Measurements from ENCODE around the gene CDNF. TPM values are rescaled to one million over a fixed set of nuclear protein-coding genes. Genes with fewer than 3 reads are reported as not detected.

Gene CDNF
- polyA plus RNA-seq, 1 donor (not counting 4 experiments of a cell fraction or from before 2014, with no cell fraction given), result 1.4 TPM

DNA sequence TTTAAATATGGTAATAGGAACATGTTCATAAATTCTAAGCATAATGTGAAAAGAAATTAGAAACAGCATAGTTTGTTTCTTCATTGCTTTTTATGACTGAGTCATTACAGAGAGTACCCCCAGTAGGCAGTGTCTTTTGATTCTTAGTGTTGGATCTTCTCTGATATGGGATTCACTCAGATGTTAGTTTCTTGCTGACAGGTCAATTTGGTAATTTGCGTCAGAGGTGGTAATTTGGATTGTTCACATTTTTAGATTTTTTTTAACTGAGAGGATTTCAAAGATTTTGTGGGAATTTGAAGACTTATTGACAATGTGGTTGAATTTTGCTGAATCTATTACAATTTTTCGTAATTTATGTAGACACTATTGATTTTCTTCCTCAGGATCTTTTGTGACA is 2.3 kb upstream of the CDNF start:
- peaks cover 15 to 31% of the 10 kb centered on the region in 2 experiments for H3K36me3 ChIP-seq (ENCODE audit: control insufficient read depth in 2 of 2, extremely low read depth in 1 of 2, insufficient read depth in 2 of 2, low read length in 2 of 2)
- H3K9me1 ChIP-seq (ENCODE audit: control insufficient read depth, extremely low read depth, insufficient read depth, low read length), result no peaks in the 10 kb centered on the region
- FAIRE-seq (no peak), DNase-seq (ENCODE audit: low read depth, low spot score) (no peak)
- dilution Hi-C loops (cut with MboI; ENCODE audit: extremely low pct_ligation_motif_present, low sequenced_read_pairs), result no loop called here
- H4K20me1 ChIP-seq (ENCODE audit: control insufficient read depth, extremely low read depth, insufficient read depth, low read length), result no peaks in the 10 kb centered on the region
- no peak overlapping the region for H3K4me2 ChIP-seq (ENCODE audit: control insufficient read depth, extremely low read depth, insufficient read depth, low read depth, low read length)
- H3K27ac ChIP-seq (ENCODE audit: control insufficient read depth, insufficient read depth, low read length), result no peak overlapping the region
- peaks cover 12% of the 10 kb centered on the region for H3K4me1 ChIP-seq (ENCODE audit: control insufficient read depth, extremely low read depth, insufficient read depth, low read length)
- H3K4me3 ChIP-seq (ENCODE audit: control insufficient read depth in 2 of 3, extremely low read depth in 1 of 3, insufficient read depth in 2 of 3, low read depth in 1 of 3, low read length in 3 of 3), result no peak overlapping the region
- no peak overlapping the region for H3K9ac ChIP-seq (ENCODE audit: control insufficient read depth, extremely low read depth, insufficient read depth, low read length)
- H3K79me2 ChIP-seq (ENCODE audit: control insufficient read depth, insufficient read depth, low read length), result peaks cover 53% of the 10 kb centered on the region
- no peaks in the 10 kb centered on the region for H3K27me3 ChIP-seq (ENCODE audit: control insufficient read depth, extremely low read depth, insufficient read depth, low read length)
- H2AFZ ChIP-seq (ENCODE audit: control insufficient read depth, low read length), result no peak overlapping the region
- no peaks in the 10 kb centered on the region for H3K9me3 ChIP-seq (ENCODE audit: control insufficient read depth, low read depth, low read length)
- TF ChIP-seq EZH2 (IDR thresholded peaks at IDR 0.05; ENCODE audit: low read length), result no peak
- TF ChIP-seq, protein P1, sequence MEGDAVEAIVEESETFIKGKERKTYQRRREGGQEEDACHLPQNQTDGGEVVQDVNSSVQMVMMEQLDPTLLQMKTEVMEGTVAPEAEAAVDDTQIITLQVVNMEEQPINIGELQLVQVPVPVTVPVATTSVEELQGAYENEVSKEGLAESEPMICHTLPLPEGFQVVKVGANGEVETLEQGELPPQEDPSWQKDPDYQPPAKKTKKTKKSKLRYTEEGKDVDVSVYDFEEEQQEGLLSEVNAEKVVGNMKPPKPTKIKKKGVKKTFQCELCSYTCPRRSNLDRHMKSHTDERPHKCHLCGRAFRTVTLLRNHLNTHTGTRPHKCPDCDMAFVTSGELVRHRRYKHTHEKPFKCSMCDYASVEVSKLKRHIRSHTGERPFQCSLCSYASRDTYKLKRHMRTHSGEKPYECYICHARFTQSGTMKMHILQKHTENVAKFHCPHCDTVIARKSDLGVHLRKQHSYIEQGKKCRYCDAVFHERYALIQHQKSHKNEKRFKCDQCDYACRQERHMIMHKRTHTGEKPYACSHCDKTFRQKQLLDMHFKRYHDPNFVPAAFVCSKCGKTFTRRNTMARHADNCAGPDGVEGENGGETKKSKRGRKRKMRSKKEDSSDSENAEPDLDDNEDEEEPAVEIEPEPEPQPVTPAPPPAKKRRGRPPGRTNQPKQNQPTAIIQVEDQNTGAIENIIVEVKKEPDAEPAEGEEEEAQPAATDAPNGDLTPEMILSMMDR (optimal IDR thresholded peaks at IDR 0.05 in 1 of 3, IDR thresholded peaks at IDR 0.05 in 1 of 3, conservative IDR thresholded peaks at IDR 0.05 in 1 of 3; ENCODE audit: extremely low read depth in 1 of 3, insufficient read depth in 2 of 3, low read length in 3 of 3), result no peak

DNA sequence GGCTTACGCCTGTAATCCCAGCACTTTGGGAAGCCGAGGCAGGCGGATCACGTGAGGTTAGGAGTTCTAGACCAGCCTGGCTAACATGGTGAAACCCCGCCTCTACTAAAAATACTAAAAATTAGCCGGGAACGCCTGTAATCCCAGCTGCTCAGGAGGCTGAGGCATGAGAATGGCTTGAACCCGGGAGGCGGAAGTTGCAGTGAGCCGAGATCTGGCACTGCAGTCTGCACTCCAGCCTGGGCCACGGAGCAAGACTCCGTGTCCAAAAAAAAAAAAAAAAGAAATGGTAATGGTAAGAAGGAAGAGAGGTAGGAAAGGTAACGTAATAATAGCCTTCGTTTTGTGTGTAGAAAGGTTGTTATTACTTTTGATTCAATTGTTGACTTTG is 1.5 kb upstream of the CDNF start:
- FAIRE-seq (no peak), DNase-seq (ENCODE audit: low read depth, low spot score) (no peak)
- Histone ChIP-seq H3K4me2 (ENCODE audit: control insufficient read depth, extremely low read depth, insufficient read depth, low read depth, low read length) (peak overlapping the region; percentile 89), H2AFZ (ENCODE audit: control insufficient read depth, low read length) (peak overlapping the region; percentile 96), H3K36me3 (ENCODE audit: control insufficient read depth in 2 of 2, extremely low read depth in 1 of 2, insufficient read depth in 2 of 2, low read length in 2 of 2) (peaks cover 15 to 29% of the 10 kb centered on the region in 2 experiments), H3K79me2 (ENCODE audit: control insufficient read depth, insufficient read depth, low read length) (peaks cover 50% of the 10 kb centered on the region), H4K20me1 (ENCODE audit: control insufficient read depth, extremely low read depth, insufficient read depth, low read length) (no peaks in the 10 kb centered on the region), H3K9me3 (ENCODE audit: control insufficient read depth, low read depth, low read length) (no peaks in the 10 kb centered on the region), H3K4me3 (ENCODE audit: control insufficient read depth in 2 of 3, extremely low read depth in 1 of 3, insufficient read depth in 2 of 3, low read depth in 1 of 3, low read length in 3 of 3) (peak overlapping the region; percentile 92 to 98 (median 95)), H3K9me1 (ENCODE audit: control insufficient read depth, extremely low read depth, insufficient read depth, low read length) (no peaks in the 10 kb centered on the region), H3K27me3 (ENCODE audit: control insufficient read depth, extremely low read depth, insufficient read depth, low read length) (no peaks in the 10 kb centered on the region), H3K4me1 (ENCODE audit: control insufficient read depth, extremely low read depth, insufficient read depth, low read length) (peaks cover 12% of the 10 kb centered on the region), H3K27ac (ENCODE audit: control insufficient read depth, insufficient read depth, low read length) (peak overlapping the region; percentile 92), H3K9ac (ENCODE audit: control insufficient read depth, extremely low read depth, insufficient read depth, low read length) (peak overlapping the region; percentile 96)
- TF ChIP-seq, protein P1 (optimal IDR thresholded peaks at IDR 0.05 in 1 of 3, IDR thresholded peaks at IDR 0.05 in 1 of 3, conservative IDR thresholded peaks at IDR 0.05 in 1 of 3; ENCODE audit: extremely low read depth in 1 of 3, insufficient read depth in 2 of 3, low read length in 3 of 3), result no peak
- no peak for TF ChIP-seq EZH2 (IDR thresholded peaks at IDR 0.05; ENCODE audit: low read length)
- dilution Hi-C loops (cut with MboI; ENCODE audit: extremely low pct_ligation_motif_present, low sequenced_read_pairs), result no loop called here
